Tibial nerve (tissue), 4 donors: ENCODE results near the gene CALM3. TPM values are rescaled to one million over a fixed set of nuclear protein-coding genes. Genes with fewer than 3 reads are reported as not detected.

Source experiments
- DNase-seq, 2 donors: peaks; one replicate each; pipeline ENCODE4 v3.0.0-alpha.2; 2019; ENCODE audit warnings: low spot score in 2 of 2
- H3K27ac ChIP-seq, 4 donors: fragments of 200-600 bp; sonication (generic) in 3 of 4; one replicate each; pipeline ENCODE4 v1.5.1; 2017 to 2019; ENCODE audit warnings: mild to moderate bottlenecking in 1 of 4
- H3K27me3 ChIP-seq, 2 donors: fragments of 200-600 bp; sonication (generic) in 1 of 2; one replicate each; pipeline versions ENCODE4 v1.5.1 to v1.6.0; 2017 to 2019
- H3K36me3 ChIP-seq, 3 donors: fragments of 200-600 bp; sonication (generic); one replicate each; pipeline ENCODE4 v1.5.1; 2018 to 2019
- H3K4me1 ChIP-seq, 4 donors: fragments of 200-600 bp; sonication (generic) in 3 of 4; one replicate each; pipeline ENCODE4 v1.5.1; 2017 to 2019
- H3K4me3 ChIP-seq, 4 donors: fragments of 200-600 bp; sonication (generic) in 3 of 4; one replicate each; pipeline ENCODE4 v1.5.1; 2017 to 2019; ENCODE audit warnings: mild to moderate bottlenecking in 1 of 4, moderate library complexity in 1 of 4
- H3K9me3 ChIP-seq, 4 donors: fragments of 200-600 bp; sonication (generic) in 3 of 4; one replicate each; pipeline ENCODE4 v1.5.1; 2017 to 2019
- CTCF ChIP-seq, 5 experiments: fragments of 200-600 bp in 3 of 5; fragments of 450-650 bp in 2 of 5; sonication (generic) in 3 of 5; IDR thresholded peaks; one replicate each; pipeline ENCODE4 v1.5.1; 2016 to 2019; ENCODE audit warnings: antibody characterized with exemption in 5 of 5, mild to moderate bottlenecking in 3 of 5, moderate library complexity in 2 of 5
- EP300 ChIP-seq, 2 donors: sonication (generic); formaldehyde crosslinking; IDR thresholded peaks; one replicate each; pipeline ENCODE4 v1.6.1; 2017; ENCODE audit warnings: antibody characterized with exemption in 2 of 2, mild to moderate bottlenecking in 1 of 2
- POLR2A ChIP-seq, 2 donors: fragments of 450-650 bp; IDR thresholded peaks; one replicate each; pipeline ENCODE4 v1.6.1; 2017; ENCODE audit warnings: antibody characterized with exemption in 2 of 2, mild to moderate bottlenecking in 2 of 2, moderate library complexity in 2 of 2
- WGBS, 2 donors: methylation state at CpG; one replicate each; pipeline ENCODE4 v1.1.5; 2018; 5-methylcytosine and 5-hydroxymethylcytosine counted together
- total RNA-seq, 4 donors: library from RNA; depleted of rRNA; stranded (reverse); fragments of >200 nt; gene quantifications; one replicate each; pipeline ENCODE4 v1.1.0, GENCODE V29; 2016

Gene CALM3
- total RNA-seq, 4 donors from 2014 or later, result 123 to 167 (median 137) TPM

GRCh38 chr19:46598372-46598917 lies 2.7 kb upstream of the CALM3 start:
- Histone ChIP-seq H3K4me3 (no peak overlapping the region), H3K27ac (no peak overlapping the region), H3K4me1 (peaks cover 0 to 24% (median 12%) of the 10 kb centered on the region in 4 donors), H3K36me3 (no peaks in the 10 kb centered on the region), H3K9me3 (peaks cover 0 to 19% (median 0%) of the 10 kb centered on the region in 4 donors), H3K27me3 (no peaks in the 10 kb centered on the region)
- 91 to 94% methylated on average over 4 of the region's 4 CpGs for WGBS, 2 donors
- DNase-seq, result no peak
- no peak for TF ChIP-seq EP300 (IDR thresholded peaks at IDR 0.05)
- TF ChIP-seq POLR2A (IDR thresholded peaks at IDR 0.05), result no peak
- TF ChIP-seq CTCF (IDR thresholded peaks at IDR 0.05), result no peak

DNA sequence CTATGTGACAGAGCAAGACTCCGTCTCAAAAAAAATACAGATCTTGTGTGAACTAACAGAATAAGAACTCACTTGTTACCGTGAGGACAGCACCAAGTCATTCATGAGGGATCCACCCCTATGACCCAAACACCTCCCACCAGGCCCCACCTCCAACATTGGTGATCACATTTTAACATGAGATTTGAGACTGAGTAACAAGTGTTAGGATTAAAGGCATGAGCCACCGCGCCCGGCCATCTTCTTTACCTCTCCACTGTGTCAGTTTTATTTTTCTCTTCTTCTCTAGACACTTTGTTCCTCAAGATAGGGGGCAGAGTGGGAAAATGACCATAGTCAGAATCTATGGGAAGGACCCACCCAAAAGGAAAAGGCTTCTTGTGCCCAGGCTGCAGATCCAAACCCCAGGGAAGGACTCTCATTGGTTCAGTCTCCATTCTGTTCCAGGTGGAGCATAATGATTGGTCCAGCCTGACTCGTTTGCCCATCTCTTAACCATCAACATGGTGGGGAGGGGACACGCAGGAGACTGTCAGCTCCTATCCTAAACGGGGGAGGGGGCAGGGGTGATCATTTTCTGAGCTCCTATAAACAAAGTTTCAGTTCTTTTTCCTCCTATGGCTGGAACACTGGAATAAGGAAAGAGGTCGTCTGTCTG lies 1.3 kb upstream of the CALM3 start:
- WGBS, 2 donors, result 60 to 67% methylated on average over 9 of the region's 9 CpGs
- Histone ChIP-seq H3K4me3 (peak overlapping the region; percentile 68 to 99 (median 98)), H3K36me3 (no peaks in the 10 kb centered on the region), H3K9me3 (peaks cover 0 to 19% (median 0%) of the 10 kb centered on the region in 4 donors), H3K27me3 (no peaks in the 10 kb centered on the region), H3K27ac (peak overlapping the region; percentile 96 to 100 (median 99)), H3K4me1 (peaks cover 0 to 38% (median 26%) of the 10 kb centered on the region in 4 donors)
- no peak for DNase-seq
- no peak for TF ChIP-seq EP300 (IDR thresholded peaks at IDR 0.05)
- no peak for TF ChIP-seq POLR2A (IDR thresholded peaks at IDR 0.05)
- no peak for TF ChIP-seq CTCF (IDR thresholded peaks at IDR 0.05)

DNA sequence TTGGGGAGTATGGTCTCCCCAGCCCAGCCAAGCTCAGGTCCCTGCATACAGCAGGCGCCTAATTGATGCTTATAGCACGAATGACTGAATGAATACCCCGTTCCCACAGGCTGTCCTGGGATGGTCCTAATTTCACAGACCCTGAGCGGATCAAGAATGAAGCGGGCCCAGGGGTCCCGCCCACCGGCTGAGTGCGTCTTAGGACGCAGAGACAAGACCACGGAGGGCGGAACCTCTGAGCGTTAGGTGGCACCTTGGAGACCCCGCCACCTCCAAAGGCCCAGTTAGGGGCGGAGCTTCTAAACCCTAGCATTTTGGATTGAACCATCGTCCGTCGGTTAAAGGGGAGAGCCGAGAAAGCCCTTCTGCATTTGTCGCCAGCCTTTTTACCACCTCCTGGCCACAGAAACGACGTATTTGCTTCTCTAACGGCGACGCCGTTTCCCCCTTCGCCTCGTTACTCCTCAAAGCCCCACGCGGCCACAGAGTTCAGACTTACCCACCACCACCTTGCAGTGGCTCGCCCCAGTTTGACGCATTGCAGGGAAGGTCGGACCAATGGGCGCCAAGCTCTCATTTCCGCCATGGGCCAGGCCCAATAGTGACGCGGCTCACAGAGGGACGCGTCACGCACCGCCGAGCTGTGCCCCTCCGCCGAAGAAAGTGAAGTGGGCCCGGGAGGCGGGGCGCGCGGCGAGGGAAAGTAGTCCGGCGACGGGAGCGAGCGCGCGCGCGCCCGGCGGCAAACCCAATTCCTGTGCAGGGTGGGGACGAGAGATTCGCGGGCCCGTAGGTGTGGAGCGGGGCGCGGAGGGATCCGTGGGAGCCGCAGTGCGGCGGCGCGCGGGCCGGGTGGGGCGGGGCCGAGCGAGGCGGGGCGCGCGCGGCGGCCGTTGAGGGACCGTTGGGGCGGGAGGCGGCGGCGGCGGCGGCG lies 479 bp upstream of the CALM3 start:
- no peaks in the 10 kb centered on the region for H3K27me3 ChIP-seq
- peaks cover 0 to 19% (median 0%) of the 10 kb centered on the region in 4 donors for H3K9me3 ChIP-seq
- peak overlapping the region; percentile 68 to 99 (median 98) for H3K4me3 ChIP-seq
- DNase-seq, result peak; percentile 97 to 99
- 0 to 1% methylated on average over 56 to 60 of the region's 93 CpGs for WGBS, 2 donors
- peak overlapping the region; percentile 96 to 100 (median 99) for H3K27ac ChIP-seq
- H3K36me3 ChIP-seq, result peaks cover 0 to 4% (median 0%) of the 10 kb centered on the region in 3 donors
- TF ChIP-seq EP300 (IDR thresholded peaks at IDR 0.05) (peak; percentile 84 to 89), CTCF (IDR thresholded peaks at IDR 0.05) (peak in 2 of 5 experiments; percentile 64 to 71), POLR2A (IDR thresholded peaks at IDR 0.05) (no peak)
- H3K4me1 ChIP-seq, result peaks cover 0 to 46% (median 34%) of the 10 kb centered on the region in 4 donors

- H3K4me1 ChIP-seq, result peaks cover 0 to 65% (median 43%) of the 10 kb centered on the region in 4 donors
Measured at GRCh38 chr19:46602392-46603194, 1.5 kb downstream of the CALM3 start.

More at GRCh38 chr19:46602392-46603194, 1.5 kb downstream of the CALM3 start:
- Histone ChIP-seq H3K27ac (peak overlapping the region; percentile 96 to 100 (median 99)), H3K36me3 (peaks cover 0 to 23% (median 0%) of the 10 kb centered on the region in 3 donors), H3K27me3 (no peaks in the 10 kb centered on the region), H3K9me3 (peaks cover 0 to 18% (median 0%) of the 10 kb centered on the region in 4 donors), H3K4me3 (peak overlapping the region; percentile 98 to 99 (median 99))
- TF ChIP-seq CTCF (IDR thresholded peaks at IDR 0.05), result no peak
- no peak for TF ChIP-seq EP300 (IDR thresholded peaks at IDR 0.05)
- no peak for TF ChIP-seq POLR2A (IDR thresholded peaks at IDR 0.05)
- DNase-seq, result no peak
- 6 to 9% methylated on average over 20 to 21 of the region's 23 CpGs for WGBS, 2 donors
